GM18499 (cell line): ENCODE results near the gene ZNRF1.
"Not testable (repeated sequence)": the region's sequence is repeated elsewhere in the genome, so short reads cannot be mapped to it uniquely, and the experiment has no call there.

Experiments used
- ATAC-seq: cut with Tn5 transposase; IDR thresholded peaks from one replicate; pipeline ENCODE4 v1.9.1; 2021; ENCODE audit warnings: moderate number of reproducible peaks; ENCODE audit not compliant: insufficient read depth, unreplicated experiment

Gene ZNRF1

GRCh38 chr16:75026239-75026891 is 27.5 kb downstream of the ZNRF1 start:
- not testable (repeated sequence) for ATAC-seq

GRCh38 chr16:75026892-75027391 is 28.1 kb downstream of the ZNRF1 start:
- no peak for ATAC-seq

GRCh38 chr16:75027520-75028300 is 28.9 kb downstream of the ZNRF1 start:
- no peak for ATAC-seq

- ATAC-seq = no peak
These were observed 29.8 kb downstream of the ZNRF1 start for GRCh38 chr16:75028544-75029135.

- no peak for ATAC-seq
These were observed 31.0 kb downstream of the ZNRF1 start for GRCh38 chr16:75029854-75030253.

GRCh38 chr16:75032655-75033054 is 33.8 kb downstream of the ZNRF1 start:
- ATAC-seq = no peak

- ATAC-seq = no peak
These were observed 36.7 kb downstream of the ZNRF1 start for GRCh38 chr16:75035410-75035968.

GRCh38 chr16:75038036-75038858 is 39.4 kb downstream of the ZNRF1 start:
- ATAC-seq = no peak

GRCh38 chr16:75039941-75040340 is 41.1 kb downstream of the ZNRF1 start:
- ATAC-seq = no peak

- ATAC-seq = no peak
These were observed 43.8 kb downstream of the ZNRF1 start for GRCh38 chr16:75042426-75043174.

- no peak for ATAC-seq
These were observed 44.5 kb downstream of the ZNRF1 start for GRCh38 chr16:75043175-75043895.

- no peak for ATAC-seq
These were observed 46.1 kb downstream of the ZNRF1 start for GRCh38 chr16:75044800-75045361.

GRCh38 chr16:75045424-75045823 is 46.6 kb downstream of the ZNRF1 start:
- no peak for ATAC-seq

GRCh38 chr16:75048054-75048453 is 49.2 kb downstream of the ZNRF1 start:
- ATAC-seq = no peak

GRCh38 chr16:75048530-75048929 is 49.7 kb downstream of the ZNRF1 start:
- ATAC-seq = no peak

GRCh38 chr16:75052481-75053202 is 53.8 kb downstream of the ZNRF1 start:
- ATAC-seq = no peak

- ATAC-seq = no peak
These were observed 55.1 kb downstream of the ZNRF1 start for GRCh38 chr16:75053791-75054555.
